Subcutaneous adipose tissue (tissue), 4 donors: ENCODE measurements around the gene FOXO1. TPM values are rescaled to one million over a fixed set of nuclear protein-coding genes. Genes with fewer than 3 reads are reported as not detected.

Experiments
- total RNA-seq, 4 donors: library from RNA; depleted of rRNA; stranded (reverse); fragments of >200 nt; gene quantifications; one replicate each; pipeline ENCODE4 v1.1.0, GENCODE V29; 2016
- TF ChIP-seq, protein P1 (sequence below): fragments of 450-650 bp; IDR thresholded peaks from one replicate; pipeline ENCODE4 v1.5.1; 2016; ENCODE audit warnings: low read depth, mild to moderate bottlenecking, control low read depth, antibody characterized with exemption, moderate library complexity

Gene FOXO1
- total RNA-seq, 4 donors from 2014 or later: 93.0 to 198 (median 134) TPM

DNA sequence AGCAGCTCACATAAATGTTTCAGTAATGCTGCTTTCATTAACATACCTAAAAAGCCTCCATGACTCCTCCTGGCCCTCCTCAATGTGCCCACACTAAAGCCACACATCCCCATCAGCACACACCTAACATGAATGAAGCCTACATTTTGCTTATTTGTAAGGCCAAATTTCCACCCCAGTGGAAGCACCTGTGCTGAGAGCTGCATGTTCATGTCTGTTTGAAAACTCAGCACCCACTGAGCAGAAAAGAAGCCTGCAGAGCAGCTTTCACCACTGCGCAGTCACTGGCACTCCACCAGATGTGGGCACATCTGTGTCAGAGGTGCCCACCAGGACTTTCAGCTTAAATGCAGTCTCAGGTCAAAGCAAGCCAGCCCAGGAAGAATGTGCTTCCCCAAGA lies 93.5 kb downstream of the FOXO1 start:
- TF ChIP-seq, protein P1, sequence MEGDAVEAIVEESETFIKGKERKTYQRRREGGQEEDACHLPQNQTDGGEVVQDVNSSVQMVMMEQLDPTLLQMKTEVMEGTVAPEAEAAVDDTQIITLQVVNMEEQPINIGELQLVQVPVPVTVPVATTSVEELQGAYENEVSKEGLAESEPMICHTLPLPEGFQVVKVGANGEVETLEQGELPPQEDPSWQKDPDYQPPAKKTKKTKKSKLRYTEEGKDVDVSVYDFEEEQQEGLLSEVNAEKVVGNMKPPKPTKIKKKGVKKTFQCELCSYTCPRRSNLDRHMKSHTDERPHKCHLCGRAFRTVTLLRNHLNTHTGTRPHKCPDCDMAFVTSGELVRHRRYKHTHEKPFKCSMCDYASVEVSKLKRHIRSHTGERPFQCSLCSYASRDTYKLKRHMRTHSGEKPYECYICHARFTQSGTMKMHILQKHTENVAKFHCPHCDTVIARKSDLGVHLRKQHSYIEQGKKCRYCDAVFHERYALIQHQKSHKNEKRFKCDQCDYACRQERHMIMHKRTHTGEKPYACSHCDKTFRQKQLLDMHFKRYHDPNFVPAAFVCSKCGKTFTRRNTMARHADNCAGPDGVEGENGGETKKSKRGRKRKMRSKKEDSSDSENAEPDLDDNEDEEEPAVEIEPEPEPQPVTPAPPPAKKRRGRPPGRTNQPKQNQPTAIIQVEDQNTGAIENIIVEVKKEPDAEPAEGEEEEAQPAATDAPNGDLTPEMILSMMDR: no peak

DNA sequence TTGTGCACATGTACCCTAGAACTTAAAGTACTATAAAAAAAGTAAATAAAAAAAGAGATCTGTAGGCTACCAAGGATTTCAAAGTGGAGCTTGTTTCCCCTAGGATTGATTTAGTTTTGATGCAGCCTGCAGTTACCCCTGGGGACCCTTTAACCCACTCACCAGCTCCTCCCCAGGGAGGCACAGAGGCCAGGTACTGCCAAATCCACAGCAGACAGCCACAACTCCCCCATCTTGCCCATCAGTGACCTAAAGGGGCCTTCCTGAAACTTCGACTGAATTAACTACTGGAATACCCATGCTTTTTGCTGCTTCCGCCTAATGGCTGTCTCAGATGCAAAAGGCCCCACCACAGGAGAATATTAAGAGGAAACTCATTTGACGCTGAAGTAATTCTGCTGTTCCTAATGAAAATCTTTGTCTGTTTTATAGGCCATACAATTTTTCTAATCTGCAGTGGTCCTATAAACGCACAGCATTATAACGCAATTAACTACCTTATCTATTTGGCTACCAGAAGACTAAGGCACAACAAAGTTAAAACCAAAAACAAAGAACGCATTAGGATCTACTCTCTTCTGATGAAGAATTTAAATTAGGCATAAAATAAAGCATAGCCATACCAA lies 95.0 kb downstream of the FOXO1 start:
- TF ChIP-seq, protein P1: no peak

DNA sequence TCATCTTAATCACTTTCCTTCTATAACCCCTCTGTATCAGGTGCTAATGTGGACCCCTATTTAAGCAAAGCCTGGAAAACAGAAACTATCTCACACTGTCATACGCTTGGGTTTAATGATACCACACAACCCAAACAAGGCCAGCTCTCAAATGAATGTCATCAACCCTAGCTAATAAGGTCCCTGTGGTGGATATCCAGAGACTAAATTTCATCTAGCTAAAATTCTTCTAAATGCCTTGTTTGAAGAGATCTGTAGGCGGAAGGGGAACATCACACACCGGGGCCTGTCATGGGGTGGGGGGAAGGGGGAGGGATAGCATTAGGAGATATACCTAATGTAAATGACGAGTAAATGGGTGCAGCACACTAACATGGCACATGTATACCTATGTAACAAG lies 95.5 kb downstream of the FOXO1 start:
- TF ChIP-seq, protein P1: no peak

DNA sequence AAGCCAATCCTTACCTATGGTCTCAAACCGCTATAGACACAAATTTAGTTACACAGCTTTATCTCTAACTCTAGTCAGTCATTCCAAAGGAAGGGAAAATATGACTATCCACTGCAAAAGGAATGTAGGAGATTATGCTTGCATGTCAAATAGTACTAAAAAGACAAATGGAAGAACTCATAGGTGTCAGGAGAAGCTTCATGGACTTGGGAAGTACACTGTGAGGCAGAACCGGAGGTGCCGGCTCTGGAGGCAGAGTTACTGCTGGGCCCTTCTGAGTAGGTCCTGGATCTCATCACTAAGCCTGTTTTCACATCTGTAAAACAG lies 97.5 kb downstream of the FOXO1 start:
- TF ChIP-seq, protein P1: no peak

DNA sequence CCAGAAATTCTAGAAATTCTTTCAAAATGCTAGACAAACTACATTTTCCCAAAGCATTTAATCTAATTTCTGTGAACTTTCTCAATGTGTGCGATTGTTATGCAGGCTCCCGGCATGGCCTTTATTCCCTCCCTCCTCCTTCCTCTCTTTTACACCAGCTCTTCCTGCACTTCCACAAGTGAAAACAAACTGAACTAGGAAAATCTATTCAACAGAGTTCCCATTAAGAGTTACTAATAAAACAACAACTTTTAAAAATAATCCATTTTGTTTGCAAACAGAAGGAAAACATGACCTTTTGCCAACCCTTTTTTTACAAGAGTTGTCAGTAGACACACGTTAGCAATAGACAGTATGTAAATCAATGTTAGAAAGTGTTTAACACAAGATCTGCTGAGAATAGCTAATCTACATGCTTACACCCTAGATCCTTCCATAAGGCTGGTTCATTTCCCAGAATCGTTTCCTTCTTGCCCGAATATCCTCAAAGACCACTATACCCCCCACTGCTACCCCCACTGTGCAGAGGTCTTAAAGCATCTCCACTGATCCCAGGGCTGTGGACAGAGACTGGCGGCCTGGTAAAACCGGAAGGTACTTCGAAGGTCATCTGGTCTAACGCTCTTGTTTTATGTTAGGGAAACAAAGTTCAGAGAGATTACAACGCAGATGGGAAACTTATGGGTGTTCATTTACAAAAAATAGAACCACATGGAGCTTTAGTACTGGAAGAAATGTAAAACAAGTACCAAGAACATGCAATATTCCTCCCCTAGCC lies 98.0 kb downstream of the FOXO1 start:
- TF ChIP-seq, protein P1: no peak

- TF ChIP-seq, protein P1: no peak
Measured at GRCh38 chr13:40566811-40567210, 99.6 kb downstream of the FOXO1 start.

GRCh38 chr13:40565282-40566148 lies 100.9 kb downstream of the FOXO1 start:
- TF ChIP-seq, protein P1: no peak
